ENCODE data around the gene PGBD1.

The PGBD1 gene

GRCh38 chr6:28258877-28259777 is 22.2 kb upstream of the PGBD1 start, which contains the start of gene NKAPL:
Gene NKAPL, plus strand, starts transcription at chr6:28259297. Its CDS starts 75 bp downstream, at chr6:28259372.
- TF ChIP-seq FOXP2 (optimal IDR thresholded peaks at IDR 0.05; ENCODE audit: borderline replicate concordance, extremely low read depth, extremely low read length, insufficient read depth) (no peak), SIN3A (IDR thresholded peaks at IDR 0.05; ENCODE audit: borderline replicate concordance, insufficient read depth, low read length) (no peak), REST (IDR thresholded peaks at IDR 0.05; ENCODE audit: insufficient read depth in 1 of 2, low read depth in 2 of 2, low read length in 2 of 2) (no peak)

GRCh38 chr6:28263922-28264321 is 17.4 kb upstream of the PGBD1 start:
- TF ChIP-seq SIN3A (IDR thresholded peaks at IDR 0.05; ENCODE audit: borderline replicate concordance, insufficient read depth, low read length) (no peak), FOXP2 (optimal IDR thresholded peaks at IDR 0.05; ENCODE audit: borderline replicate concordance, extremely low read depth, extremely low read length, insufficient read depth) (no peak), POLR2AphosphoS5 (IDR thresholded peaks at IDR 0.05; ENCODE audit: low read depth, low read length) (no peak), REST (IDR thresholded peaks at IDR 0.05; ENCODE audit: insufficient read depth in 1 of 2, low read depth in 2 of 2, low read length in 2 of 2) (no peak), TAF1 (IDR thresholded peaks at IDR 0.05; ENCODE audit: borderline replicate concordance, insufficient read depth, low read length) (no peak)

GRCh38 chr6:28264834-28265401 is 16.5 kb upstream of the PGBD1 start:
- TF ChIP-seq REST (IDR thresholded peaks at IDR 0.05; ENCODE audit: insufficient read depth in 1 of 2, low read depth in 2 of 2, low read length in 2 of 2): no peak
- no peak for TF ChIP-seq SIN3A (IDR thresholded peaks at IDR 0.05; ENCODE audit: borderline replicate concordance, insufficient read depth, low read length)
- TF ChIP-seq TAF1 (IDR thresholded peaks at IDR 0.05; ENCODE audit: borderline replicate concordance, insufficient read depth, low read length): no peak
- no peak for TF ChIP-seq FOXP2 (optimal IDR thresholded peaks at IDR 0.05; ENCODE audit: borderline replicate concordance, extremely low read depth, extremely low read length, insufficient read depth)
- no peak for TF ChIP-seq POLR2AphosphoS5 (IDR thresholded peaks at IDR 0.05; ENCODE audit: low read depth, low read length)

GRCh38 chr6:28266563-28266961 is 14.8 kb upstream of the PGBD1 start:
- TF ChIP-seq FOXP2 (optimal IDR thresholded peaks at IDR 0.05; ENCODE audit: borderline replicate concordance, extremely low read depth, extremely low read length, insufficient read depth) (no peak), REST (IDR thresholded peaks at IDR 0.05; ENCODE audit: insufficient read depth in 1 of 2, low read depth in 2 of 2, low read length in 2 of 2) (no peak), POLR2AphosphoS5 (IDR thresholded peaks at IDR 0.05; ENCODE audit: low read depth, low read length) (no peak), TAF1 (IDR thresholded peaks at IDR 0.05; ENCODE audit: borderline replicate concordance, insufficient read depth, low read length) (no peak), SIN3A (IDR thresholded peaks at IDR 0.05; ENCODE audit: borderline replicate concordance, insufficient read depth, low read length) (no peak)

Measured in PFSK-1 (cell line).